Ovary (tissue), 9 donors: ENCODE measurements around the gene C19orf73. TPM values are rescaled to one million over a fixed set of nuclear protein-coding genes. Genes with fewer than 3 reads are reported as not detected.
A peak's percentile ranks its signal among the peaks of the same experiment; 100 is the strongest.

Experiments
- DNase-seq, 5 donors: peaks; one replicate each; pipeline ENCODE4 v3.0.0-alpha.2; 2019 to 2020
- H3K27ac ChIP-seq, 2 donors: fragments of 200-600 bp; one replicate each; pipeline versions ENCODE4 v1.5.1 to v1.8.0; 2019 to 2022
- H3K27me3 ChIP-seq: fragments of 200-600 bp; one replicate; pipeline ENCODE4 v1.8.0; 2022
- H3K36me3 ChIP-seq: fragments of 200-600 bp; sonication (generic); one replicate; pipeline ENCODE4 v1.5.1; 2019
- H3K4me1 ChIP-seq: one replicate; pipeline ENCODE4 v1.8.1; 2013; ENCODE audit warnings: mild to moderate bottlenecking, moderate library complexity; ENCODE audit not compliant: insufficient read depth
- H3K4me3 ChIP-seq: fragments of 200-600 bp; sonication (generic); one replicate; pipeline ENCODE4 v1.5.1; 2017
- H3K9me3 ChIP-seq, 2 donors: fragments of 200-600 bp in 1 of 2; sonication (generic) in 1 of 2; one replicate each; pipeline versions ENCODE4 v1.5.1 to v1.8.1; 2013 to 2019; ENCODE audit warnings: mild to moderate bottlenecking in 1 of 2, moderate library complexity in 1 of 2
- CTCF ChIP-seq, 3 donors: fragments of 450-650 bp in 2 of 3; fragments of 200-600 bp in 1 of 3; IDR thresholded peaks; one replicate each; pipeline versions ENCODE4 v1.5.1 to v1.8.0; 2016 to 2022; ENCODE audit warnings: antibody characterized with exemption in 3 of 3, mild to moderate bottlenecking in 1 of 3
- EP300 ChIP-seq: sonication (generic); formaldehyde crosslinking; IDR thresholded peaks from one replicate; pipeline ENCODE4 v1.6.1; 2017; ENCODE audit warnings: antibody characterized with exemption
- POLR2A ChIP-seq: fragments of 450-650 bp; IDR thresholded peaks from one replicate; pipeline ENCODE4 v1.6.1; 2017; ENCODE audit warnings: antibody characterized with exemption, mild to moderate bottlenecking, moderate library complexity
- WGBS, 3 donors: extraction: QIAGEN DNeasy Blood & Tissue Kit in 1 of 3; methylation state at CpG; one replicate each; pipeline versions ENCODE4 v1.1.5 to v1.1.7; 2013 to 2017; 5-methylcytosine and 5-hydroxymethylcytosine counted together
- intact Hi-C, 4 donors: fragments of 100-400 bp; cut with DNase I; formaldehyde crosslinking; loops; one replicate each; pipeline versions ENCODE4 v1.11.0 to v1.15.1; 2022 to 2023
- polyA plus RNA-seq, 2 donors: library from polyadenylated mRNA; stranded (reverse); fragments of 200-250 nt in 1 of 2; fragments of 350-450 nt in 1 of 2; fragmentation: Illumina TruSeq in 1 of 2; extraction: RNeasy Lipid Tissue Mini Kit (QIAGEN cat#74804) in 1 of 2; gene quantifications; one replicate each; pipeline ENCODE4 v1.2.3, GENCODE V29; 2013 to 2014
- total RNA-seq, 7 donors: library from RNA; depleted of rRNA in 2 of 7; stranded (reverse); fragments of >200 nt in 2 of 7; fragmentation: NEBNext Ultra II Directional in 3 of 7; extraction: Animal tissue kit (Norgen Biotek cat#: 25700) in 3 of 7; gene quantifications; one replicate each; pipeline versions ENCODE4 v1.1.0 to v1.2.4, GENCODE V29; 2016 to 2023
- donor health status: DM: no; HTN: no; CAD: no; lungs with moderate emphysema.
- donor health status: DM: no; HTN: no; CAD: no.
- donor health status: Bipolar disorder and iron deficiency.
- donor health status: DM: yes; HTN: yes; CAD: no.
- donor health status: DM: no; HTN: no; CAD: no.
- donor health status: DM: yes; HTN: yes; CAD: no.

C19orf73 gene
- total and polyA plus RNA-seq, 9 donors = 0.42 to 1.5 (median 0.45) TPM; not detected in 4

DNA sequence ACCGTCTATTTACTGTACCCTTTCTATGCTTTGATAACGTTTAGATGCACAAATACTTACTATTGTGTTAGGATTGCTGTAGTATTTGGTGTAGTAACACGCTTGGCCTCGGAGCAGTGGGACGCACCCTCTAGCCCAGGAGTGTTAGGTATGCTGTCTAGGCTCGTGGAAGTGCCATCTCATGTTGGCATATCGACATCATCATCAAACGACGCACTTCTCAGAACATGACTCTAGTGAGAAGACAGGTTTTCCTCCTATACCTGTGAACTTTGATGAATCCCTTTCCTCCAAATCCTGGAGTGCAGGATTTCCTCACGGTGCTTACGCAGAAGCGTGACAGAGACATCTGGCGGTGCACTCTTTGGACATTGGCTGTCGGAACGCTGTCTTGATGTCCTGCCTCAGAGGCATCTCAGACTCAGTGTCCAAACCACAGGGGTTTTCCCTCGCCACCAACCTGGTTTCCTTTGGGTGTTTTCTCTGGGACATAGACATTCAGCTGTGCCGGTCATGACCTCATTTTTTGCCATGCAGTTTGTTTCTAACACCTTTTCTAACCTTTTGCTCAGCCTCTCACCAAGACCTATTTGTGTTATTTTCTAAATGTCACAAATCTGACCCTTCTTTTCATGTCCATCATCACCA is 27.4 kb downstream of the C19orf73 start:
- no peaks in the 10 kb centered on the region for H3K27me3 ChIP-seq
- TF ChIP-seq CTCF (IDR thresholded peaks at IDR 0.05) (no peak), POLR2A (no peak), EP300 (no peak)
- intact Hi-C loops = loop anchor here in 2 of 4 donors (10.0 kb wide), 2 partner anchors 53 to 123 kb away; no protein-coding TSS in a partner anchor
- DNase-seq = no peak
- no peak overlapping the region for H3K27ac ChIP-seq
- H3K9me3 ChIP-seq = no peaks in the 10 kb centered on the region
- no peaks in the 10 kb centered on the region for H3K36me3 ChIP-seq
- peaks cover 4% of the 10 kb centered on the region for H3K4me1 ChIP-seq
- H3K4me3 ChIP-seq = no peak overlapping the region
- WGBS, 3 donors = 86 to 90% (median 87%) methylated on average over 17 of the region's 17 CpGs

DNA sequence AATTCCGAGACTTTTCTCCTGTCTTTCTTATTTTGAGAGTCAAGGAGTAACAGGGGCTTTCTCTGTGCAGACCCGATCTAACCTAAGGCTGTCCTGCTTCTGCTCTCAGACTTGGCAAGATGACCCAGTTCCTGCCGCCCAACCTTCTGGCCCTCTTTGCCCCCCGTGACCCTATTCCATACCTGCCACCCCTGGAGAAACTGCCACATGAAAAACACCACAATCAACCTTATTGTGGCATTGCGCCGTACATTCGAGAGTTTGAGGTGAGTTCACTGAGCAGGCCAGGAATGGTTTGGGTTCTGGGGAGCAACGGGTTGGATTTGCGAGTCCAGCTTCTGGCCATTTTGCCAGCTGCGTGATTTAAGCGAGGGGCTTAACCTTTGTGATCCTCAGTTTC is 32.6 kb downstream of the C19orf73 start:
- peak overlapping the region; percentile 63 for H3K4me3 ChIP-seq
- peaks cover 10% of the 10 kb centered on the region for H3K4me1 ChIP-seq
- no peak for DNase-seq
- intact Hi-C loops = no loop called here
- 23 to 41% (median 23%) methylated on average over 11 of the region's 11 CpGs for WGBS, 3 donors
- H3K27me3 ChIP-seq = no peaks in the 10 kb centered on the region
- no peaks in the 10 kb centered on the region for H3K36me3 ChIP-seq
- no peak for TF ChIP-seq EP300
- no peak for TF ChIP-seq CTCF (IDR thresholded peaks at IDR 0.05)
- TF ChIP-seq POLR2A = no peak
- H3K9me3 ChIP-seq = no peaks in the 10 kb centered on the region
- H3K27ac ChIP-seq = no peak overlapping the region

- peak overlapping the region; percentile 79 to 81 for H3K27ac ChIP-seq
- peak overlapping the region; percentile 63 for H3K4me3 ChIP-seq
- H3K9me3 ChIP-seq = no peaks in the 10 kb centered on the region
- no peaks in the 10 kb centered on the region for H3K27me3 ChIP-seq
- WGBS, 3 donors = 0 to 2% (median 1%) methylated on average over 14 of the region's 14 CpGs
- peaks cover 10% of the 10 kb centered on the region for H3K4me1 ChIP-seq
- no peak for DNase-seq
- intact Hi-C loops = no loop called here
- TF ChIP-seq CTCF (IDR thresholded peaks at IDR 0.05) (no peak), POLR2A (no peak), EP300 (no peak)
- H3K36me3 ChIP-seq = no peaks in the 10 kb centered on the region
Measured at GRCh38 chr19:49085868-49086232, 33.1 kb downstream of the C19orf73 start.

GRCh38 chr19:49085020-49085867 is 33.7 kb downstream of the C19orf73 start, which contains the start of gene SNRNP70:
Gene SNRNP70, plus strand, starts transcription at chr19:49085451. Its CDS starts 964 bp downstream, at chr19:49086415.
- H3K9me3 ChIP-seq = no peaks in the 10 kb centered on the region
- intact Hi-C loops = no loop called here
- 0 to 1% (median 0%) methylated on average over 60 to 89 of the region's 89 CpGs for WGBS, 3 donors
- peaks cover 10% of the 10 kb centered on the region for H3K4me1 ChIP-seq
- H3K36me3 ChIP-seq = no peaks in the 10 kb centered on the region
- DNase-seq = peak; percentile 99 to 100 (median 99)
- TF ChIP-seq EP300 (peak; percentile 57), CTCF (IDR thresholded peaks at IDR 0.05) (peak in 1 of 3 donors; percentile 34), POLR2A (peak; percentile 94)
- no peaks in the 10 kb centered on the region for H3K27me3 ChIP-seq
- peak within 1 kb of the TSS; percentile 79 to 81 for H3K27ac ChIP-seq
- peak within 1 kb of the TSS; percentile 63 for H3K4me3 ChIP-seq
